Measurements from ENCODE around the gene KLK10. TPM values are rescaled to one million over a fixed set of nuclear protein-coding genes. Genes with fewer than 3 reads are reported as not detected.

Gene KLK10
- total RNA-seq, 1 experiment from 2014 or later: 28.0 TPM

DNA sequence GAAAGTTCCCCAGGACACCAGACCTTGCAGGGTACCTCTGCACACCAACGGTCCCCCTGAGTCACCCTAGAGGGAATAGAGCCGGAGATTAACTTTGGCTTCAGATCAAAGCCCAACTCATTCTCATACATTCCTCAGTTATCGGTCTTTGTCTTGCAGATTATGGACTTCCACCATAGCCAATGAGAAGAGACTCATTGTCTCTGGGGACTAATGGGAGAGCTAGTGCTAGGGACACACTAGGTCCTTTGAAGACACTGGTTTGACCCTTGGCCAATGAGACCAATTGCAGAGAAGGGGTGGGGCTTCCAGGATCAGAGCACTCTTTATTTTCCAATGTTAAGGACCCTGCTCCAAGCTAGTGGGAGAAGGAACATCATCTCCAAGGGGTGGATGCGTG is 41.9 kb downstream of the KLK10 start:
- Histone ChIP-seq H3K9me3 (ENCODE audit: insufficient read depth, low read depth) (no peaks in the 10 kb centered on the region), H3K9me2 (ENCODE audit: insufficient read depth) (no peaks in the 10 kb centered on the region), H3K4me2 (no peak overlapping the region), H2AFZ (no peak overlapping the region), H3K4me3 (no peak overlapping the region), H3K79me2 (ENCODE audit: low read depth) (no peaks in the 10 kb centered on the region), H4K20me1 (ENCODE audit: insufficient read depth) (no peaks in the 10 kb centered on the region), H3F3A (ENCODE audit: insufficient read depth, low read depth) (peaks cover 30% of the 10 kb centered on the region), H3K27me3 (ENCODE audit: insufficient read depth, low read depth) (no peaks in the 10 kb centered on the region), H3K36me3 (ENCODE audit: low read depth) (peaks cover 14% of the 10 kb centered on the region; the same call in 1 of the 2 replicates), H3K27ac (no peak overlapping the region), H3K4me1 (replicated peaks; ENCODE audit: insufficient read depth) (peaks cover 51% of the 10 kb centered on the region)
- intact Hi-C loops (cut with micrococcal nuclease; ENCODE audit: unreplicated experiment): no loop called here
- POLR2A ChIA-PET (ENCODE audit: unreplicated experiment): no interaction called here
- CTCF ChIA-PET: no interaction called here
- TF ChIP-seq, protein P1, sequence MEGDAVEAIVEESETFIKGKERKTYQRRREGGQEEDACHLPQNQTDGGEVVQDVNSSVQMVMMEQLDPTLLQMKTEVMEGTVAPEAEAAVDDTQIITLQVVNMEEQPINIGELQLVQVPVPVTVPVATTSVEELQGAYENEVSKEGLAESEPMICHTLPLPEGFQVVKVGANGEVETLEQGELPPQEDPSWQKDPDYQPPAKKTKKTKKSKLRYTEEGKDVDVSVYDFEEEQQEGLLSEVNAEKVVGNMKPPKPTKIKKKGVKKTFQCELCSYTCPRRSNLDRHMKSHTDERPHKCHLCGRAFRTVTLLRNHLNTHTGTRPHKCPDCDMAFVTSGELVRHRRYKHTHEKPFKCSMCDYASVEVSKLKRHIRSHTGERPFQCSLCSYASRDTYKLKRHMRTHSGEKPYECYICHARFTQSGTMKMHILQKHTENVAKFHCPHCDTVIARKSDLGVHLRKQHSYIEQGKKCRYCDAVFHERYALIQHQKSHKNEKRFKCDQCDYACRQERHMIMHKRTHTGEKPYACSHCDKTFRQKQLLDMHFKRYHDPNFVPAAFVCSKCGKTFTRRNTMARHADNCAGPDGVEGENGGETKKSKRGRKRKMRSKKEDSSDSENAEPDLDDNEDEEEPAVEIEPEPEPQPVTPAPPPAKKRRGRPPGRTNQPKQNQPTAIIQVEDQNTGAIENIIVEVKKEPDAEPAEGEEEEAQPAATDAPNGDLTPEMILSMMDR (conservative IDR thresholded peaks at IDR 0.05): no peak
- no peak for TF ChIP-seq EZH2 (IDR thresholded peaks at IDR 0.05; ENCODE audit: low read depth)
- DNase-seq: no peak
- no TSS peak for BruUV-seq (replicated peaks)

DNA sequence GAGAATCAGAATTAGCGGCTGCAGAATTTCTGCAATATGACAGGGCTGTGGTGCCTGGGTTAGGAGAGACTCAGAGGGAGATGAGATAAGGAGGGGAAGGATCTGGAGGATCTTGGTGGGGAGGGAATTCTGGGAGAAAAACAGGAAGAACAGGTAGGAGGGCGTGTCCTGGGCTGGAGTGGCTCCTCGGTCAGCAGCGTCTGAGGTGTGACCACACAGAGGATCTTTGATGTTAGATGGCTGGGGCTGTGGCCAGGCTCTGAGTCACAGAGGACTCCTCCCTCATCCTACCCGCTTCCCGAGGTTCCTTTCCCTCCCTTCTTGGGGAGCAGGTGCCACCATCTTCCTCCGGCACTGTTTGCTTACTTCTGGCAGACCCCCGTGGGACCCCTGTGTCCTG is 43.7 kb downstream of the KLK10 start:
- H3K4me1 ChIP-seq (replicated peaks; ENCODE audit: insufficient read depth): peaks cover 69% of the 10 kb centered on the region
- H3K27ac ChIP-seq: peak overlapping the region; percentile 62
- no TSS peak for BruUV-seq (replicated peaks)
- no peaks in the 10 kb centered on the region for H3K9me2 ChIP-seq (ENCODE audit: insufficient read depth)
- H3F3A ChIP-seq (ENCODE audit: insufficient read depth, low read depth): peaks cover 40% of the 10 kb centered on the region
- no peak overlapping the region for H3K4me3 ChIP-seq
- peak; percentile 91 to 97 for DNase-seq
- H3K4me2 ChIP-seq: peak overlapping the region; percentile 64
- intact Hi-C loops (cut with micrococcal nuclease; ENCODE audit: unreplicated experiment): no loop called here
- H3K36me3 ChIP-seq (ENCODE audit: low read depth): peaks cover 14% of the 10 kb centered on the region; the same call in 1 of the 2 replicates
- H3K9me3 ChIP-seq (ENCODE audit: insufficient read depth, low read depth): no peaks in the 10 kb centered on the region
- TF ChIP-seq, protein P1 (conservative IDR thresholded peaks at IDR 0.05): no peak
- no peak for TF ChIP-seq EZH2 (IDR thresholded peaks at IDR 0.05; ENCODE audit: low read depth)
- peaks cover 7% of the 10 kb centered on the region; the same call in 1 of the 2 replicates for H3K79me2 ChIP-seq (ENCODE audit: low read depth)
- CTCF ChIA-PET: no interaction called here
- H2AFZ ChIP-seq: no peak overlapping the region
- no peaks in the 10 kb centered on the region for H3K27me3 ChIP-seq (ENCODE audit: insufficient read depth, low read depth)
- POLR2A ChIA-PET (ENCODE audit: unreplicated experiment): no interaction called here
- H4K20me1 ChIP-seq (ENCODE audit: insufficient read depth): no peaks in the 10 kb centered on the region

DNA sequence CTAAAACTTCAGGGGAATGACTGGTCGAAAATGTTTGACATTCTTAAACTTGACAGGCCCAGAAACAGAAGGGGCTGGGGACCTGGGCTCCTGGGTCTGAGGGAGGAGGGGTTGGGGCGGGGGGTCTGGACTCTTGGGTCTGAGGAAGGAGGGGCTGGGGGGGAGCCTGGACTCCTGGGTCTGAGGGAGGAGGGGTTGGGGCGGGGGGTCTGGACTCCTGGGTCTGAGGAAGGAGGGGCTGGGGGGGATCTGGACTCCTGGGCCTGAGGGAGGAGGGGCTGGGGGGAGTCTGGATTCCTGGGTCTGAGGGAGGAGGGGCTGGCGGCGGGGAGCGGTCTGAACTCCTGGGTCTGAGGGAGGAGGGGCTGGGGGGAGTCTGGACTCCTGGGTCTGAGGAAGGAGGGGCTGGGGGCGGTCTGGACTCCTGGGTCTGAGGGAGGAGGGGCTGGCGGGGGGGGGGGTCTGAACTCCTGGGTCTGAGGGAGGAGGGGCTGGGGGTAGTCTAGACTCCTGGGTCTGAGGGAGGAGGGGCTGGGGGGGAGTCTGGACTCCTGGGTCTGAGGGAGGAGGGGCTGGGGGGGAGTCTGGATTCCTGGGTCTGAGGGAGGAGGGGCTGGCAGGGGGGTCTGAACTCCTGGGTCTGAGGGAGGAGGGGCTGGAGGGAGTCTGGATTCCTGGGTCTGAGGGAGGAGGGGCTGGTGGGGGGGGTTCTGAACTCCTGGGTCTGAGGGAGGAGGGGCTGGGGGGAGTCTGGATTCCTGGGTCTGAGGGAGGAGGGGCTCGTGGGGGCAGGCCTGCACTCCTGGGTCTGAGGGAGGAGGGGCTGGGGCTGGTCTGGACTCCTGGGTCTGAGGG is 44.6 kb downstream of the KLK10 start:
- Histone ChIP-seq H2AFZ (no peak overlapping the region), H3F3A (ENCODE audit: insufficient read depth, low read depth) (peaks cover 47% of the 10 kb centered on the region), H3K4me1 (replicated peaks; ENCODE audit: insufficient read depth) (peaks cover 77% of the 10 kb centered on the region), H3K27ac (peak overlapping the region; percentile 78), H3K9me2 (ENCODE audit: insufficient read depth) (no peaks in the 10 kb centered on the region), H3K27me3 (ENCODE audit: insufficient read depth, low read depth) (no peaks in the 10 kb centered on the region), H3K36me3 (ENCODE audit: low read depth) (peaks cover 14% of the 10 kb centered on the region; the same call in 1 of the 2 replicates), H3K9me3 (ENCODE audit: insufficient read depth, low read depth) (no peaks in the 10 kb centered on the region), H4K20me1 (ENCODE audit: insufficient read depth) (no peaks in the 10 kb centered on the region), H3K4me2 (peak overlapping the region; percentile 5; the same call in 1 of the 2 replicates), H3K79me2 (ENCODE audit: low read depth) (peaks cover 15% of the 10 kb centered on the region), H3K4me3 (no peak overlapping the region)
- no TSS peak for BruUV-seq (replicated peaks)
- no peak for DNase-seq
- CTCF ChIA-PET: no interaction called here
- intact Hi-C loops (cut with micrococcal nuclease; ENCODE audit: unreplicated experiment): no loop called here
- POLR2A ChIA-PET (ENCODE audit: unreplicated experiment): interaction anchor here (0.7 kb wide), 1 partner anchor 29 kb away, joined by 4 read pairs; no protein-coding TSS in a partner anchor
- TF ChIP-seq, protein P1 (conservative IDR thresholded peaks at IDR 0.05): no peak
- no peak for TF ChIP-seq EZH2 (IDR thresholded peaks at IDR 0.05; ENCODE audit: low read depth)

Measured in PC-9 (cell line).